ENCODE measurements around the gene KCNC1. TPM values are rescaled to one million over a fixed set of nuclear protein-coding genes. Genes with fewer than 3 reads are reported as not detected.

Gene KCNC1
- total and polyA plus RNA-seq, 2 experiments from 2014 or later: 0.11 TPM; not detected in 1

DNA sequence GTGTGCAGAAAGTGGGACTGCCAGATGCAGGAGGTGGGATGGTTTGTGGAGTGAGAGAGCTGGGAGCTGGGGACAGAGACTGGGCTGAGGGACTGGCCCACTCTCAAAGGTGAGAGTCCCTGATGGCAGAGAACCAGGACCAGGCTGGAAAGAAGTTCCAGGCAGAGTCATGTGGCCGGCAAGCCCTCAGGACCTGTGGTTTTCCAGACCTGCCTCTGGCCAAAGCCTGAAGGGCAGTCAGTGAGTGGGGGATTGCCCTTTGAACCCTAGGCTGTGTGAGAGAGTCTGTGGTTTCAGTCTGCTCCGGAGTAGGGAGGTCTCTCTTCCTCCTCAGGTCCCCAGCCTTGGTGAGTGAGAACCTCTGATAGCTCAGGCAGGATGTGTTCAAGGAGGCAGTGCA lies 17.0 kb downstream of the KCNC1 start (continued):
- TF ChIP-seq, protein P1, sequence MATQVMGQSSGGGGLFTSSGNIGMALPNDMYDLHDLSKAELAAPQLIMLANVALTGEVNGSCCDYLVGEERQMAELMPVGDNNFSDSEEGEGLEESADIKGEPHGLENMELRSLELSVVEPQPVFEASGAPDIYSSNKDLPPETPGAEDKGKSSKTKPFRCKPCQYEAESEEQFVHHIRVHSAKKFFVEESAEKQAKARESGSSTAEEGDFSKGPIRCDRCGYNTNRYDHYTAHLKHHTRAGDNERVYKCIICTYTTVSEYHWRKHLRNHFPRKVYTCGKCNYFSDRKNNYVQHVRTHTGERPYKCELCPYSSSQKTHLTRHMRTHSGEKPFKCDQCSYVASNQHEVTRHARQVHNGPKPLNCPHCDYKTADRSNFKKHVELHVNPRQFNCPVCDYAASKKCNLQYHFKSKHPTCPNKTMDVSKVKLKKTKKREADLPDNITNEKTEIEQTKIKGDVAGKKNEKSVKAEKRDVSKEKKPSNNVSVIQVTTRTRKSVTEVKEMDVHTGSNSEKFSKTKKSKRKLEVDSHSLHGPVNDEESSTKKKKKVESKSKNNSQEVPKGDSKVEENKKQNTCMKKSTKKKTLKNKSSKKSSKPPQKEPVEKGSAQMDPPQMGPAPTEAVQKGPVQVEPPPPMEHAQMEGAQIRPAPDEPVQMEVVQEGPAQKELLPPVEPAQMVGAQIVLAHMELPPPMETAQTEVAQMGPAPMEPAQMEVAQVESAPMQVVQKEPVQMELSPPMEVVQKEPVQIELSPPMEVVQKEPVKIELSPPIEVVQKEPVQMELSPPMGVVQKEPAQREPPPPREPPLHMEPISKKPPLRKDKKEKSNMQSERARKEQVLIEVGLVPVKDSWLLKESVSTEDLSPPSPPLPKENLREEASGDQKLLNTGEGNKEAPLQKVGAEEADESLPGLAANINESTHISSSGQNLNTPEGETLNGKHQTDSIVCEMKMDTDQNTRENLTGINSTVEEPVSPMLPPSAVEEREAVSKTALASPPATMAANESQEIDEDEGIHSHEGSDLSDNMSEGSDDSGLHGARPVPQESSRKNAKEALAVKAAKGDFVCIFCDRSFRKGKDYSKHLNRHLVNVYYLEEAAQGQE (IDR thresholded peaks at IDR 0.05; ENCODE audit: unreplicated experiment): no peak
- TF ChIP-seq CREB1 (CRISPR knock-in tag; IDR thresholded peaks at IDR 0.05; ENCODE audit: low read depth): no peak
- TF ChIP-seq NANOG (IDR thresholded peaks at IDR 0.05; ENCODE audit: borderline replicate concordance): no peak
- TF ChIP-seq, protein P2, sequence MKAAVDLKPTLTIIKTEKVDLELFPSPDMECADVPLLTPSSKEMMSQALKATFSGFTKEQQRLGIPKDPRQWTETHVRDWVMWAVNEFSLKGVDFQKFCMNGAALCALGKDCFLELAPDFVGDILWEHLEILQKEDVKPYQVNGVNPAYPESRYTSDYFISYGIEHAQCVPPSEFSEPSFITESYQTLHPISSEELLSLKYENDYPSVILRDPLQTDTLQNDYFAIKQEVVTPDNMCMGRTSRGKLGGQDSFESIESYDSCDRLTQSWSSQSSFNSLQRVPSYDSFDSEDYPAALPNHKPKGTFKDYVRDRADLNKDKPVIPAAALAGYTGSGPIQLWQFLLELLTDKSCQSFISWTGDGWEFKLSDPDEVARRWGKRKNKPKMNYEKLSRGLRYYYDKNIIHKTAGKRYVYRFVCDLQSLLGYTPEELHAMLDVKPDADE (IDR thresholded peaks at IDR 0.05): no peak
- TF ChIP-seq, protein P3, sequence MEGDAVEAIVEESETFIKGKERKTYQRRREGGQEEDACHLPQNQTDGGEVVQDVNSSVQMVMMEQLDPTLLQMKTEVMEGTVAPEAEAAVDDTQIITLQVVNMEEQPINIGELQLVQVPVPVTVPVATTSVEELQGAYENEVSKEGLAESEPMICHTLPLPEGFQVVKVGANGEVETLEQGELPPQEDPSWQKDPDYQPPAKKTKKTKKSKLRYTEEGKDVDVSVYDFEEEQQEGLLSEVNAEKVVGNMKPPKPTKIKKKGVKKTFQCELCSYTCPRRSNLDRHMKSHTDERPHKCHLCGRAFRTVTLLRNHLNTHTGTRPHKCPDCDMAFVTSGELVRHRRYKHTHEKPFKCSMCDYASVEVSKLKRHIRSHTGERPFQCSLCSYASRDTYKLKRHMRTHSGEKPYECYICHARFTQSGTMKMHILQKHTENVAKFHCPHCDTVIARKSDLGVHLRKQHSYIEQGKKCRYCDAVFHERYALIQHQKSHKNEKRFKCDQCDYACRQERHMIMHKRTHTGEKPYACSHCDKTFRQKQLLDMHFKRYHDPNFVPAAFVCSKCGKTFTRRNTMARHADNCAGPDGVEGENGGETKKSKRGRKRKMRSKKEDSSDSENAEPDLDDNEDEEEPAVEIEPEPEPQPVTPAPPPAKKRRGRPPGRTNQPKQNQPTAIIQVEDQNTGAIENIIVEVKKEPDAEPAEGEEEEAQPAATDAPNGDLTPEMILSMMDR (conservative IDR thresholded peaks at IDR 0.05; ENCODE audit: low read depth in 2 of 2): no peak
- TF ChIP-seq EZH2phosphoT487 (IDR thresholded peaks at IDR 0.05; ENCODE audit: unreplicated experiment): no peak
- TF ChIP-seq POLR2AphosphoS5 (IDR thresholded peaks at IDR 0.05; ENCODE audit: low read depth): no peak

DNA sequence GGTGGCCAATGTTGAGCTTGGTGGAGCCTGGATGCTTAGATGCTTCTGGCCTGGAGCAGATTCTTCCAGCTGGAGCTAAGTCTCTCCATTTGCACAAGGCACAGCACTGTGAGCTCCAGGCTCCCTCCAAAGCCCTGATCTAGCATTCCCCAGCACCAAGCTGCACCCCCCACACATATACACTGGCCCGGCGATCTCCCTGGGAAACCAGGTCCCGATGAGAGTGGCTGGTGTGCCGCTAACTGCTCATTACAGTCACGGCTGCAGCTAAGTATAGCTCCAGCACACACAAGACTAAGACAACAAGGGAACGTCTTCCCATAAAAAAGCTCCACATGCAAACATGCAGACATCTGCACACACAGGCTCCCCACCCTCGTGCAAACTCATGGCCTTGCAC lies 17.6 kb downstream of the KCNC1 start:
- Mint-ChIP-seq H3K4me1 (no peaks in the 10 kb centered on the region; the same call in 2 of the 3 replicates), H3K27me3 (ENCODE audit: insufficient read depth, low read depth, poor library complexity) (peaks cover 5% of the 10 kb centered on the region), H3K9me3 (no peaks in the 10 kb centered on the region), H3K27ac (no peak overlapping the region), H3K36me3 (ENCODE audit: low read depth) (no peaks in the 10 kb centered on the region), H3K4me3 (no peak overlapping the region)
- Histone ChIP-seq H3K4me2 (no peak overlapping the region), H3K36me3 (ENCODE audit: insufficient read depth) (no peaks in the 10 kb centered on the region), H3K27ac (ENCODE audit: low read depth) (no peak overlapping the region), H3K79me2 (replicated peaks; ENCODE audit: insufficient read depth) (no peaks in the 10 kb centered on the region), H3K4me1 (ENCODE audit: insufficient read depth) (no peaks in the 10 kb centered on the region), H3F3A (replicated peaks; ENCODE audit: low read depth) (no peaks in the 10 kb centered on the region), H3K4me3 (no peak overlapping the region), H2AFZ (no peak overlapping the region), H3K27me3 (ENCODE audit: insufficient read depth) (no peaks in the 10 kb centered on the region), H3K9me2 (ENCODE audit: insufficient read depth) (no peaks in the 10 kb centered on the region), H4K20me1 (replicated peaks; ENCODE audit: insufficient read depth) (no peaks in the 10 kb centered on the region)
- DNase-seq (ENCODE audit: low spot score): no peak
- no peak for ATAC-seq
- TF ChIP-seq EZH2phosphoT487 (IDR thresholded peaks at IDR 0.05; ENCODE audit: unreplicated experiment): no peak
- TF ChIP-seq ZNF114 (CRISPR knock-in tag; IDR thresholded peaks at IDR 0.05): no peak
- TF ChIP-seq, protein P3 (conservative IDR thresholded peaks at IDR 0.05; ENCODE audit: low read depth in 2 of 2): no peak
- TF ChIP-seq STAT1 (IDR thresholded peaks at IDR 0.05; ENCODE audit: unreplicated experiment): no peak
- no peak for TF ChIP-seq NANOG (IDR thresholded peaks at IDR 0.05; ENCODE audit: borderline replicate concordance)
- no peak for TF ChIP-seq ZNF331 (CRISPR knock-in tag; IDR thresholded peaks at IDR 0.05; ENCODE audit: low read depth)

All from GM23338 (cell line).